ENCODE measurements around the gene EFCAB11.

The EFCAB11 gene

GRCh38 chr14:89953602-89954001 lies 928 bp downstream of the EFCAB11 start:
- peaks cover 29% of the 10 kb centered on the region for H3K4me1 Mint-ChIP-seq
- no peaks in the 10 kb centered on the region for H3K27me3 Mint-ChIP-seq
- peak overlapping the region; percentile 90 for H3K27ac Mint-ChIP-seq (ENCODE audit: low read depth)
- DNase-seq (ENCODE audit: low spot score in 2 of 2), result no peak
- H3K4me3 Mint-ChIP-seq, result peak overlapping the region; percentile 85
- ATAC-seq (replicated peaks; ENCODE audit: extremely low read depth, poor library complexity, severe bottlenecking), result no peak
- no peaks in the 10 kb centered on the region for H3K9me3 Mint-ChIP-seq
- peaks cover 23% of the 10 kb centered on the region for H3K36me3 Mint-ChIP-seq (ENCODE audit: insufficient read depth)

- no peak for DNase-seq (ENCODE audit: low spot score in 2 of 2)
- H3K27ac Mint-ChIP-seq (ENCODE audit: low read depth), result no peak overlapping the region
Measured at GRCh38 chr14:89952576-89952975, 2.0 kb downstream of the EFCAB11 start.

GRCh38 chr14:89947344-89947743 lies 7.2 kb downstream of the EFCAB11 start:
- Mint-ChIP-seq H3K27ac (ENCODE audit: low read depth) (no peak overlapping the region), H3K4me1 (no peaks in the 10 kb centered on the region), H3K36me3 (ENCODE audit: insufficient read depth) (peaks cover 2% of the 10 kb centered on the region), H3K27me3 (no peaks in the 10 kb centered on the region), H3K4me3 (no peak overlapping the region), H3K9me3 (no peaks in the 10 kb centered on the region)
- no peak for DNase-seq (ENCODE audit: low spot score in 2 of 2)
- ATAC-seq (replicated peaks; ENCODE audit: extremely low read depth, poor library complexity, severe bottlenecking), result no peak

More at GRCh38 chr14:89952576-89952975, 2.0 kb downstream of the EFCAB11 start:
- Mint-ChIP-seq H3K4me3 (no peak overlapping the region), H3K4me1 (peaks cover 26% of the 10 kb centered on the region), H3K9me3 (no peaks in the 10 kb centered on the region), H3K27me3 (no peaks in the 10 kb centered on the region), H3K36me3 (ENCODE audit: insufficient read depth) (peaks cover 24% of the 10 kb centered on the region)
- ATAC-seq (replicated peaks; ENCODE audit: extremely low read depth, poor library complexity, severe bottlenecking), result no peak

GRCh38 chr14:89941830-89942377 lies 12.6 kb downstream of the EFCAB11 start:
- no peak overlapping the region for H3K27ac Mint-ChIP-seq (ENCODE audit: low read depth)
- no peak for DNase-seq (ENCODE audit: low spot score in 2 of 2)

GRCh38 chr14:89936654-89937185 lies 17.8 kb downstream of the EFCAB11 start:
- no peak for ATAC-seq (replicated peaks; ENCODE audit: extremely low read depth, poor library complexity, severe bottlenecking)
- Mint-ChIP-seq H3K27me3 (no peaks in the 10 kb centered on the region), H3K36me3 (ENCODE audit: insufficient read depth) (no peaks in the 10 kb centered on the region), H3K4me3 (no peak overlapping the region), H3K9me3 (no peaks in the 10 kb centered on the region), H3K4me1 (no peaks in the 10 kb centered on the region), H3K27ac (ENCODE audit: low read depth) (no peak overlapping the region)
- no peak for DNase-seq (ENCODE audit: low spot score in 2 of 2)

More at GRCh38 chr14:89941830-89942377, 12.6 kb downstream of the EFCAB11 start:
- H3K9me3 Mint-ChIP-seq, result no peaks in the 10 kb centered on the region
- ATAC-seq (replicated peaks; ENCODE audit: extremely low read depth, poor library complexity, severe bottlenecking), result no peak
- no peaks in the 10 kb centered on the region for H3K4me1 Mint-ChIP-seq
- no peak overlapping the region for H3K4me3 Mint-ChIP-seq
- H3K36me3 Mint-ChIP-seq (ENCODE audit: insufficient read depth), result no peaks in the 10 kb centered on the region
- no peaks in the 10 kb centered on the region for H3K27me3 Mint-ChIP-seq

GRCh38 chr14:89933002-89933401 lies 21.5 kb downstream of the EFCAB11 start:
- ATAC-seq (replicated peaks; ENCODE audit: extremely low read depth, poor library complexity, severe bottlenecking), result no peak
- Mint-ChIP-seq H3K36me3 (ENCODE audit: insufficient read depth) (no peaks in the 10 kb centered on the region), H3K4me1 (no peaks in the 10 kb centered on the region), H3K27me3 (no peaks in the 10 kb centered on the region), H3K9me3 (no peaks in the 10 kb centered on the region), H3K4me3 (no peak overlapping the region), H3K27ac (ENCODE audit: low read depth) (no peak overlapping the region)
- DNase-seq (ENCODE audit: low spot score in 2 of 2), result no peak

GRCh38 chr14:89927186-89927865 lies 27.2 kb downstream of the EFCAB11 start:
- ATAC-seq (replicated peaks; ENCODE audit: extremely low read depth, poor library complexity, severe bottlenecking) (no peak), DNase-seq (ENCODE audit: low spot score in 2 of 2) (no peak)
- Mint-ChIP-seq H3K4me3 (no peak overlapping the region), H3K4me1 (no peaks in the 10 kb centered on the region), H3K36me3 (ENCODE audit: insufficient read depth) (no peaks in the 10 kb centered on the region), H3K27ac (ENCODE audit: low read depth) (no peak overlapping the region), H3K27me3 (no peaks in the 10 kb centered on the region), H3K9me3 (no peaks in the 10 kb centered on the region)

GRCh38 chr14:89926694-89927093 lies 27.8 kb downstream of the EFCAB11 start:
- Mint-ChIP-seq H3K9me3 (no peaks in the 10 kb centered on the region), H3K27me3 (no peaks in the 10 kb centered on the region), H3K27ac (ENCODE audit: low read depth) (no peak overlapping the region), H3K36me3 (ENCODE audit: insufficient read depth) (no peaks in the 10 kb centered on the region), H3K4me1 (no peaks in the 10 kb centered on the region), H3K4me3 (no peak overlapping the region)
- no peak for DNase-seq (ENCODE audit: low spot score in 2 of 2)
- no peak for ATAC-seq (replicated peaks; ENCODE audit: extremely low read depth, poor library complexity, severe bottlenecking)

- H3K36me3 Mint-ChIP-seq (ENCODE audit: insufficient read depth), result no peaks in the 10 kb centered on the region
- H3K27ac Mint-ChIP-seq (ENCODE audit: low read depth), result no peak overlapping the region
- no peak overlapping the region for H3K4me3 Mint-ChIP-seq
- H3K4me1 Mint-ChIP-seq, result no peaks in the 10 kb centered on the region
- no peaks in the 10 kb centered on the region for H3K27me3 Mint-ChIP-seq
- H3K9me3 Mint-ChIP-seq, result no peaks in the 10 kb centered on the region
- ATAC-seq (replicated peaks; ENCODE audit: extremely low read depth, poor library complexity, severe bottlenecking) (no peak), DNase-seq (ENCODE audit: low spot score in 2 of 2) (no peak)
Measured at GRCh38 chr14:89924268-89924667, 30.3 kb downstream of the EFCAB11 start.

- H3K27ac Mint-ChIP-seq (ENCODE audit: low read depth), result no peak overlapping the region
- no peak for DNase-seq (ENCODE audit: low spot score in 2 of 2)
- no peak for ATAC-seq (replicated peaks; ENCODE audit: extremely low read depth, poor library complexity, severe bottlenecking)
Measured at GRCh38 chr14:89922031-89922907, 32.3 kb downstream of the EFCAB11 start.

GRCh38 chr14:89921346-89921745 lies 33.2 kb downstream of the EFCAB11 start:
- no peak for ATAC-seq (replicated peaks; ENCODE audit: extremely low read depth, poor library complexity, severe bottlenecking)
- Mint-ChIP-seq H3K4me1 (no peaks in the 10 kb centered on the region), H3K27ac (ENCODE audit: low read depth) (no peak overlapping the region), H3K4me3 (no peak overlapping the region), H3K36me3 (ENCODE audit: insufficient read depth) (no peaks in the 10 kb centered on the region), H3K27me3 (no peaks in the 10 kb centered on the region), H3K9me3 (no peaks in the 10 kb centered on the region)
- no peak for DNase-seq (ENCODE audit: low spot score in 2 of 2)

More at GRCh38 chr14:89922031-89922907, 32.3 kb downstream of the EFCAB11 start:
- no peak overlapping the region for H3K4me3 Mint-ChIP-seq
- H3K27me3 Mint-ChIP-seq, result no peaks in the 10 kb centered on the region
- H3K9me3 Mint-ChIP-seq, result no peaks in the 10 kb centered on the region
- H3K4me1 Mint-ChIP-seq, result no peaks in the 10 kb centered on the region
- H3K36me3 Mint-ChIP-seq (ENCODE audit: insufficient read depth), result no peaks in the 10 kb centered on the region

- no peak for ATAC-seq (replicated peaks; ENCODE audit: extremely low read depth, poor library complexity, severe bottlenecking)
- Mint-ChIP-seq H3K9me3 (no peaks in the 10 kb centered on the region), H3K27ac (ENCODE audit: low read depth) (no peak overlapping the region), H3K4me1 (no peaks in the 10 kb centered on the region), H3K27me3 (no peaks in the 10 kb centered on the region), H3K4me3 (no peak overlapping the region), H3K36me3 (ENCODE audit: insufficient read depth) (no peaks in the 10 kb centered on the region)
- DNase-seq (ENCODE audit: low spot score in 2 of 2), result no peak
Measured at GRCh38 chr14:89920056-89920455, 34.5 kb downstream of the EFCAB11 start.

Measured in central memory CD8-positive, alpha-beta T cell (primary cell).